ENCODE results near the gene PSKH1. TPM values are rescaled to one million over a fixed set of nuclear protein-coding genes. Genes with fewer than 3 reads are reported as not detected.

PSKH1 gene
- total RNA-seq, 2 experiments from 2014 or later = 11.4 to 13.3 TPM

- Mint-ChIP-seq H3K36me3 (ENCODE audit: low read depth) (peaks cover 55% of the 10 kb centered on the region), H3K4me1 (ENCODE audit: low read depth) (peaks cover 14% of the 10 kb centered on the region), H3K27me3 (no peaks in the 10 kb centered on the region), H3K9me3 (no peaks in the 10 kb centered on the region), H3K4me3 (no peak overlapping the region), H3K27ac (no peak overlapping the region)
- Histone ChIP-seq H3K9me3 (ENCODE audit: control insufficient read depth in 1 of 2, insufficient read depth in 1 of 2, low read length in 2 of 2) (no peaks in the 10 kb centered on the region), H3K27ac (ENCODE audit: low read depth in 1 of 2, low read length in 2 of 2) (no peak overlapping the region), H3K4me3 (ENCODE audit: low read length) (no peak overlapping the region), H3K36me3 (ENCODE audit: insufficient read depth, low read length) (peaks cover 66% of the 10 kb centered on the region), H3K4me1 (ENCODE audit: insufficient read depth, low read length) (peaks cover 23% of the 10 kb centered on the region), H3K27me3 (ENCODE audit: control insufficient read depth in 1 of 2, insufficient read depth in 2 of 2, low read length in 2 of 2) (no peaks in the 10 kb centered on the region)
- ATAC-seq (ENCODE audit: poor library complexity) = no peak
- intact Hi-C loops (cut with DNase I, micrococcal nuclease) = no loop called here
- no peak for TF ChIP-seq CTCF (IDR thresholded peaks at IDR 0.05)
- CTCF ChIA-PET = no interaction called here
- peak in 1 of 14 experiments; percentile 15 for DNase-seq
- POLR2A ChIA-PET = no interaction called here
Measured at GRCh38 chr16:67930191-67930590, 37.1 kb downstream of the PSKH1 start.

GRCh38 chr16:67930678-67931211, 37.7 kb downstream of the PSKH1 start:
- Mint-ChIP-seq H3K4me3 (no peak overlapping the region), H3K9me3 (no peaks in the 10 kb centered on the region), H3K27ac (no peak overlapping the region), H3K27me3 (no peaks in the 10 kb centered on the region), H3K4me1 (ENCODE audit: low read depth) (peaks cover 20% of the 10 kb centered on the region), H3K36me3 (ENCODE audit: low read depth) (peaks cover 61% of the 10 kb centered on the region)
- TF ChIP-seq CTCF (IDR thresholded peaks at IDR 0.05) = no peak
- Histone ChIP-seq H3K9me3 (ENCODE audit: control insufficient read depth in 1 of 2, insufficient read depth in 1 of 2, low read length in 2 of 2) (no peaks in the 10 kb centered on the region), H3K4me3 (ENCODE audit: low read length) (no peak overlapping the region), H3K27me3 (ENCODE audit: control insufficient read depth in 1 of 2, insufficient read depth in 2 of 2, low read length in 2 of 2) (no peaks in the 10 kb centered on the region), H3K36me3 (ENCODE audit: insufficient read depth, low read length) (peaks cover 67% of the 10 kb centered on the region), H3K27ac (ENCODE audit: low read depth in 1 of 2, low read length in 2 of 2) (no peak overlapping the region), H3K4me1 (ENCODE audit: insufficient read depth, low read length) (peaks cover 27% of the 10 kb centered on the region)
- POLR2A ChIA-PET = interaction anchor here (1.4 kb wide), 1 partner anchor 38 kb away, joined by 3 read pairs; the partner anchor contains the start of gene SLC12A4
- intact Hi-C loops (cut with DNase I, micrococcal nuclease) = no loop called here
- CTCF ChIA-PET = no interaction called here
- ATAC-seq (ENCODE audit: poor library complexity) (no peak), DNase-seq (peak in 1 of 14 experiments; percentile 25)

GRCh38 chr16:67931712-67932461, 38.8 kb downstream of the PSKH1 start, which contains the start of gene CTRL:
Gene CTRL (minus strand): TSS chr16:67931862. CDS start chr16:67931852, 10 bp downstream.
- Mint-ChIP-seq H3K9me3 (no peaks in the 10 kb centered on the region), H3K4me1 (ENCODE audit: low read depth) (peaks cover 24% of the 10 kb centered on the region), H3K27ac (no peak within 1 kb of the TSS), H3K4me3 (no peak within 1 kb of the TSS), H3K36me3 (ENCODE audit: low read depth) (peaks cover 65% of the 10 kb centered on the region), H3K27me3 (no peaks in the 10 kb centered on the region)
- ChIA-PET CTCF (no interaction called here), POLR2A (interaction anchor here (0.9 to 1.4 kb wide), 4 partner anchors 9 to 125 kb away, joined by 3 to 4 read pairs (median 3); partner anchors contain the start of genes RANBP10, SLC12A4 and TSNAXIP1)
- ATAC-seq (ENCODE audit: poor library complexity) = no peak
- H3K27me3 ChIP-seq (ENCODE audit: control insufficient read depth in 1 of 2, insufficient read depth in 2 of 2, low read length in 2 of 2) = no peaks in the 10 kb centered on the region
- no peak for TF ChIP-seq CTCF (IDR thresholded peaks at IDR 0.05)
- H3K9me3 ChIP-seq (ENCODE audit: control insufficient read depth in 1 of 2, insufficient read depth in 1 of 2, low read length in 2 of 2) = no peaks in the 10 kb centered on the region
- intact Hi-C loops (cut with DNase I, micrococcal nuclease) = no loop called here
- H3K36me3 ChIP-seq (ENCODE audit: insufficient read depth, low read length) = peaks cover 63% of the 10 kb centered on the region
- peak in 1 of 14 experiments; percentile 16 for DNase-seq
- peak within 1 kb of the TSS in 1 of 2 donors; percentile 4 for H3K27ac ChIP-seq (ENCODE audit: low read depth in 1 of 2, low read length in 2 of 2)
- H3K4me1 ChIP-seq (ENCODE audit: insufficient read depth, low read length) = peaks cover 30% of the 10 kb centered on the region
- H3K4me3 ChIP-seq (ENCODE audit: low read length) = no peak within 1 kb of the TSS

Measured in CD4-positive, alpha-beta T cell (primary cell).